Inflammatory macrophage treated with lipopolysaccharide for 4 hours (primary cell): ENCODE data around the gene DENND1A.

Experiments
- DNase-seq: peaks from one replicate; pipeline ENCODE4 v3.0.0-alpha.2; 2020

DENND1A gene

GRCh38 chr9:123722378-123722777, 207.5 kb downstream of the DENND1A start:
- no peak for DNase-seq

DNA sequence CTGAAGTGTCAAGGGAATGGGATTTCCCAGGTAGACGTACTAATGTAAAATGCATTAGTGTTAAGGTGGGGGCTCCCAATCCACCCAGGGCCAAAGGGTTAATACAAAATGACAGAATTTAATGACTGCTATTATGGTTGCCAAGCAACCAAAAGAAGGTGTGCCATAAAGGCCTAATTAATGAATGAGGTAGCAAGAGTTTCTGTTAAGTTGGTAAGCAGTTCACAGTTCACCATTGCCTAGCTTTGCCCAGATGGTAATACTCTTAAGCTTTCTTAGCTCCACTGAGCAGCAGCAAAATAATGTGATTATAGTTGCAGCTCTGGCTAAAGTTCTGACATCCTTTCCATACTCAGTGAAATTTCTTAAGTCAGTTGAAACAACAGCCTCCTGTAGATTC, 211.7 kb downstream of the DENND1A start:
- DNase-seq: no peak

- no peak for DNase-seq
These were observed 212.2 kb downstream of the DENND1A start for GRCh38 chr9:123717581-123718175.

DNA sequence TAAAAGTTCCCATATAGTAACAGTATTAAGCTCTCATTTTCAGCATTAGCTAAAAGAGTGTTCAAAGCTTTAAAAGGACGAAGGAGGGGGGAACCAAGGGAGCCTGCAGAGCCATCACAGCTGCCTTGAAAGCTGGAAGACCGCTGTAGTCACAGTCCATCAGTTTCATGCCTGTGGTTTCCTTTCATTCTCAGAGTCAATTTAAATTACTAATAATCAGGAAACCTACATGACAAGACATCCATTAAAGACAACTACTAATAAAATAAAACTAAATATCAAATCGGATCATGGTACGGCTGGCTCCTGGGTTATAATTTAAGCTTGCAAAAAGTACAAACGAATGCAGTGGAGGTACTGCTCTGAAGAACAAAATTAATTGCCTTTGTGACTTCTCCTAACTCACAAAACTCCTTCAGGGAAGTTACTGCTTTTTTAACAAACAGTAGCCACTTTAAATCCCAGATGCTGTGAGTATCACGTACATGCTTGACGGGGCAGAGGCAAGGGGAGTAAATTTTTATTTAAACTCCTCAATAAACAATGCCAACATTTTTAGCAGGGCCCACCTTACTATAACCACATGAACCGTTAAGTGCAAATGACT, 213.5 kb downstream of the DENND1A start:
- no peak for DNase-seq

- DNase-seq: no peak
These were observed 214.7 kb downstream of the DENND1A start for GRCh38 chr9:123715258-123715657.

- DNase-seq: no peak
These were observed 216.6 kb downstream of the DENND1A start for GRCh38 chr9:123713282-123713681.

DNA sequence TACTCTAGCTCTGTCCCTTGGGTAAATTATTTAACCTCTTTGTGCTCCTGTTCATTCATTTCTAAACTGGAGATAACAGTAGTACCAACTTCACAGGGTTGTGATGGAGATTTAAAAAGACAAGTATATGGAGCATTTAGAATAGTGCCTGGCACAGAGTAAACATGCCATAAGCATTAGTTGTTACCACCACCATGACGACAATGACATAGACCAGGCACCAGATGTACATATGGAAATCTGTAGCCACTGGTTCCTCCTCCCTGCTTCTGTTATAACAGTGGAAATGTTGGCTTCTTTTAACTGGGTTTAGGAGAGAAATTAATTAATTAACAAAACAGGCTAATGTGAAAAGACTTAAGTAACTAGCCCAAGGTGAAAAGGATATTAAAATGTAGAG, 217.5 kb downstream of the DENND1A start:
- no peak for DNase-seq

- no peak for DNase-seq
These were observed 219.6 kb downstream of the DENND1A start for GRCh38 chr9:123710299-123710698.

- DNase-seq: no peak
These were observed 227.4 kb downstream of the DENND1A start for GRCh38 chr9:123702483-123702882.

GRCh38 chr9:123697686-123698085, 232.2 kb downstream of the DENND1A start:
- no peak for DNase-seq

DNA sequence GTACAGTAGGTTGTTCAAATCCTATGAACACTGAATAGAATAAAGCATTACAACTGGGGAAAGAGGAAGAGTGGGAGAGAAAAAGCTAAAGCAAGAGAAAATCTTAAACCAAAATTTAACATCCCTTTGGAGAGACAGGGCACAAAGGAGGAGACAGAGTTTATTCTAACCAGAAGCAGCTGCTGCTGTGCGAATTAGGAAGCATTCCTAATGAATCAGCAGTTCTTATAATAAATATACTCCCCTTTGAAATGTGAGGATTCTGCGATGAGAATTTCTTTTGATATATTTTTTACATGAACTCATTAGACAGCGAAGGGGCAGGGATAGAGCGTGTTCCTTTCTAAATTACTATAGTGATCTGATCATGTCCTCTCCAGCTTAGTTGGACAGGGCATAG, 233.4 kb downstream of the DENND1A start:
- DNase-seq: no peak

GRCh38 chr9:123695386-123695785, 234.5 kb downstream of the DENND1A start:
- DNase-seq: no peak

DNA sequence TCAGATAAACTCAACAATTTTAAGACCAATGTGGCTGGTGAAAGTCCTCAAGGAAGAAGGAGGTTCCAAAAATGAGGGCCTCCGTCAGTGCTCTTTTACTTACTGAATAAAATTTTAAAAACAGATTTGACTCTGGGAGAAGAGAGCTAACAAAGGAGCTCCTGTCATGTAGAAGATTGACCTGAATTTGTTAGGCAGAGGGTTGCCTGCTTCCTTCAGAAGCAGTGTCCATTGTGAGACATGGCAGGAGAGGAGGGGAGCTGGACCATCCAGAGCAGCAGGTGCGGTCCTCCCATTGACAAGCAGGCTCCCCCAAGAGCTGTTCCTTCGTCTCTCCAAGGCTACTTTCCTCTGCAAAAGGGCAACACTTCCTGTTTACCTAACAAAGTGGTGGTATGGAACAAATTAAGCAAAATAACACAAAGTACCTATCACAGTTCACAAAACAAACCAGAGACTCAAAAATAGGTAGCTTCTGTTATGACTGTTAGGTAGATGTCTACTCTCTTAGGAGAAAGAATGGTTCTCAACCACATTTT, 238.1 kb downstream of the DENND1A start:
- no peak for DNase-seq

- DNase-seq: no peak
These were observed 240.1 kb downstream of the DENND1A start for GRCh38 chr9:123689701-123690428.

- peak; percentile 49 for DNase-seq
These were observed 242.6 kb downstream of the DENND1A start for GRCh38 chr9:123687246-123687751.

DNA sequence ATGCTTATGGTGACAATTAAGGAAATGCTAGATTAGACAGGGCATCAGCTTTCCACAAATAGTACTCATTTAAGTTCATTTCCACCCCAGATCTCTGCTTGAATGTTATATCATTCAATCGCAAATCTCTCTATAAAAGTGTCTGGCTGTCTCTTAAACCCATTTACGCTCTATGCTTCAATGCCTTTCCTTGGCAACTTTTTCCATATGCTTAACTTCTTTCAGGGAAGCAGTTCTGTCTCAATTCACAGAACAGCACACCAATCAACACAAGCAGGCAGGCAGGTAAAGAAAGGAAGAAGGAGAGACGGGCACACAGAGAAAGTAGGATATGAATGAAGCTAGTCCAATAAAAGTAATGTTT, 243.1 kb downstream of the DENND1A start:
- no peak for DNase-seq

- DNase-seq: no peak
These were observed 243.6 kb downstream of the DENND1A start for GRCh38 chr9:123686131-123686828.

GRCh38 chr9:123685489-123686083, 244.3 kb downstream of the DENND1A start:
- DNase-seq: no peak

- DNase-seq: no peak
These were observed 245.4 kb downstream of the DENND1A start for GRCh38 chr9:123684393-123685149.

DNA sequence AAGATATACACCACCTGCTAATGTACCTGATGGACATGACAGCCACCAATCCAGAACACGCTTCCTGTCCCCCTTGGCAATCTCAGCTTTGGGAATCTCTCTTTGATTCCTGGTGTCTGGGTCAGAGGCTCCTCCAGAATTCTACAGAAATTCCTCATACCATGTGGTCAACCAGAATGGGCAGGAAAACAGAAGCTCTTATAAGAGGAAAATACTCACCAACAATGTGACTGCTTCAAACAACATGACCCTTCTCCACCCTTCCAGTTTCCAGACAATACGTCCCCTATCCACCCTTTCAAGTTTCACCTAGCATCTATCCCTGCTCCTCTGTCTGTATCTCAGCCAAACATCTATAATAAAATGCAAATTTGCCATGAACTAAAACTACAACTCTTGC, 247.2 kb downstream of the DENND1A start:
- no peak for DNase-seq

DNA sequence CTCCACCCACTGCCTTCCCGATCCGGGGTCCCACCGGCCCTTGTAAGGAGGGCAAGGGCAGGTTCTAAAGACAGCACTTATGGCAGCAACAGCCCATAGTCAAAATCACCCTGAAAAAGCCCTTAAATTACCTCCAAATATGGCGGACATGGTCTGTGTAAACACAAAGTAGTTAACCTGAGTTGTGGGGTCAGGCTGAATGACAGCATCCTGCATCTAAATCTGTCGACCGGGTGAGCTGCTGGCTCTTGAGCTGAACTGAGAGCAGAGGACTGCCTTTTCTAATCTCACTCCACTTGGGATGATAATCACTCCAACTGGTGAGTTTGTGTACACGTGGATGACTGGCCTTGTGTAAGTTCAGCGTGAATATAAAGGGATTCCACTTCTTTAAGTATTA, 249.6 kb downstream of the DENND1A start:
- DNase-seq: no peak

DNA sequence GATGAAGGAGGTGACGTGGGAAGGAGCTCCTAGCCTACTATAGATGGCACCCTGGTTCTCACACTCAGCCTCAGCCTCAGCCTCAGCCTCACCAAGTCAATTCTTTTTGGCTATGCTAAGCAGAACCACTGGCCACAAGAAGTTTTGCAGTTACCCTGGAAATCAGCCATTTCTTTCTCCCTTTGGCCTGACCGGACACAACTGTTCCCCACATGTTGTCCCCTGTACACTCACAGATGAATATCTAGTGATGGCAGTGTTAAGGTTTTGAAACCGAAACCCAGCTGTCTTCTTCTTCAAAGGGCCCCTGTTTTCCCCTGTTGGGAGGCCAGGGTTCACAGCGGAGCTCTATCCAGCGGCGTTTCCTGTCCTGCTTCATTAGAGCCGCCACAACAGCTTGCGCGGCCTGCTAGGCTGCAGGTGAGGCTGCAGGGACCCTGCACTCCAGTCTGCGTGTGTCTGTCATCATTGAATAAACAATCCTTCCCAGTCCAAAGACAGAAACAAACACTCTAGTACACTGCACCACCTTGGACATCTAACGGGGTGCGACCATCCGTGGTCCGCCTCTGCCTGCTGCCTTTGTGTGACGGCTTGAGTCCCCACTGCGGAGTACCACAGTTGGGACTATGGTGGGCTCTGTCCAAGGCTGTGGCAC, 250.5 kb downstream of the DENND1A start:
- DNase-seq: no peak
